ENCODE data around the gene ATP2A2.
"Not testable (repeated sequence)": the region's sequence is repeated elsewhere in the genome, so short reads cannot be mapped to it uniquely, and the experiment has no call there.

ATP2A2 gene

GRCh38 chr12:110301065-110301806 is 20.2 kb downstream of the ATP2A2 start:
- no peak for FAIRE-seq

- no peak for FAIRE-seq
Measured at GRCh38 chr12:110304061-110304551, 23.1 kb downstream of the ATP2A2 start.

DNA sequence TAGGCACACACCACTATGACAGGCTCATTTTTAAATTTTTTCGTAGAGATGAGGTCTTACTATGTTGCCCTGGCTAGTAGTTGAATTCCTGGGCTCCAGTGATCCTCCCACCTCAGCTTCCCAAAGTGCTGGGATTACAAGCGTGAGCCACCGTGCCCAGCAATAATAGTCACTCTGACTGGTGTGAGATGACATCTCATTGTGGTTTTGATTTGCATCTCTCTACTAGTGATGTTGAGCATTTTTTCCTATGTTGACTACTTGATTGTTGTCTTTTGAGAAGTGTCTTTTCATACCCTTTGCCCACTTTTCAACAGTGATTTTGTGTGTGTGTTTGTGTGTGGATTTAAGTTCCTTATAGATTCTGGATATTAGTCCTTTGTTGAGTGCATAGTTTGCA is 26.3 kb downstream of the ATP2A2 start:
- FAIRE-seq: no peak

DNA sequence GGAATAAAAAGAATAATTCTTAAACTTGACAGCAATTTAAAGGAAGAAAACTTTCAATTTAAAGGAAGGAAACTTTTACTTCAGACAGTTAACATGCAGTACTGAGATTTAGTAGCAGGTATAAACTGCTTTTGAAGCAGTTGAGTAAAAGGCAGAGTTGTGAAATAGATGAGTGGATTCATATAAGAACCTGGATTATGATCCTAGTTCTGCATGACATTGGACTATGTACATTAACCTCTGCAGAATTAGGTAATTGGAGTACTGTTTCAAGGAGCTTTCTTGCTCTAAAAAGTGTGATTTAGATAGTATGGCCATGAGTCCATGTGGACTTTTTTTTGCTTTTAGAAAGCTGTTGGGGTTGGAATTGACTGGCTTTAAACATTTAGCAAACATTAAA is 29.7 kb downstream of the ATP2A2 start:
- FAIRE-seq: no peak

DNA sequence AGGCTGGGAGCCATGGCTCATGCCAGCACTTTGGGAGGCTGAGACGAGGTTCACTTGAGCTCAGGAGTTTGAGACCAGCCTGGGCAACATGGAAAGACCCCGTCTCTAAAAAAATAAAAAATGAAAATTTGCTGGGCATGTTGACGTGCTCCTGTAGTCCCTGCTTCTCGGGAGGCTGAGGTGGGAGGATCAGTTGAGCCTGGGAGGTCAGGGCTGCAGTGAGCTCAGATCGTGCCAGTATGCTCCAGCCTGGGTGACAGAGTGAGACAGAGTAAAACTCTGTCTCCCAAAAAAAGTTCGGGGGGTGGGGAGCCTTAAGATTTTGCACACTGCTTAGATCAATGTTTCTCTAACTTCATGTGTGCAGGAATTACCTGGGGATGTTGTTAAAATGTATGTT is 30.9 kb downstream of the ATP2A2 start:
- no peak for FAIRE-seq

DNA sequence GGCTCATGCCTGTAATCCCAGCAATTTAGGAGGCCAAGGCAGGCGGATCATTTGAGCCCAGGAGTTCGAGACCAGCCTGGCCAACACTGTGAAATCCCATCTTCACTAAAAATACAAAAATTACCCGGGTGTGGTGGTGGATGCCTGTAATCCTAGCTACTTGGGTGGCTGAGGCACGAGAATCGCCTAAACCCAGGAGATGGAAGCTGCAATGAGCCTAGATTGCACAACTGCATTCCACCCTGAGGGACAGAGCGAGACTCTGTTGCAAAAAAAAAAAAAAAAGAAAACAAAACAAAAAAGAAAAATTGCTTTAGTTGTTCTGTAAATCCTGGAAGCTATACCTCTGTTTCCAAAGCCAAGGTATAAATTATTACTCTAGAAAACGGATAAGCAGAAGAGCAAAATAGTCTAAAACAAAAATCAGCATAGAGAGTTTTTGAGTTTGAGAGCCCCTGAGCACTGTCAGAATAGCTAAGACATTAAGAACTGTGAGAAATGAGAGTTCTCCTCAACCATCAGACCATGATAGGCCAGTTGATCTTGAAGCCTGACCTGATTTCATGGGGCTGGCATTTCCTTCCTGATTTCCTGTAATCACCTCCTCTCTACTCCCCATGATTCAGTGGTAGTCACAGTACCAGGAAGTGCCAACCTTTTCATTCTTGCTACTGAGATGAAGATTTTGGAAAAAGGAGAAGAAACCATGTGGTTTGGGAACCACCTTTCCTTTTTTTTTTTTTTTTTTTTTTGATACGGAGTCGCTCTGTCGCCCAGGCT is 31.7 kb downstream of the ATP2A2 start:
- FAIRE-seq: no peak

DNA sequence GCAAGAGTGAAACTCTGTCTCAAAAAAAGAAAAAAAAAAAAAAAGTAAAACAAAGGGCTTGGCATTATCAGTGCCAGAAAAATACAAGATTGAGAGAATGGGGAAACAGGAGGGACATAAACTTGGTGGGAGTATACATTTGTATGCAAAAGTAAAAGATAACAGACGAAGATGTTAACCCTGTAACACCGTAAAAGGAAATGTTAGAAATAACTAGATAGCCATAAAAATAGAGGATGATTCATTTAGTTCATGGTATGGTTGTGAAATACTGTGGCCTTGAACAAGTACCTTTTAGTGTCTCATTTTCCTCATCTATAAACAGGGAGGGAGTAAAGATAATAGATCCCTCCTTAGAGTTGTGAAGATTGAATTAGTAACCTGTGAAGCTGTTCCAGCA is 33.3 kb downstream of the ATP2A2 start:
- FAIRE-seq: no peak

GRCh38 chr12:110316861-110317260 is 35.8 kb downstream of the ATP2A2 start:
- no peak for FAIRE-seq

GRCh38 chr12:110317911-110318310 is 36.9 kb downstream of the ATP2A2 start:
- FAIRE-seq: no peak

DNA sequence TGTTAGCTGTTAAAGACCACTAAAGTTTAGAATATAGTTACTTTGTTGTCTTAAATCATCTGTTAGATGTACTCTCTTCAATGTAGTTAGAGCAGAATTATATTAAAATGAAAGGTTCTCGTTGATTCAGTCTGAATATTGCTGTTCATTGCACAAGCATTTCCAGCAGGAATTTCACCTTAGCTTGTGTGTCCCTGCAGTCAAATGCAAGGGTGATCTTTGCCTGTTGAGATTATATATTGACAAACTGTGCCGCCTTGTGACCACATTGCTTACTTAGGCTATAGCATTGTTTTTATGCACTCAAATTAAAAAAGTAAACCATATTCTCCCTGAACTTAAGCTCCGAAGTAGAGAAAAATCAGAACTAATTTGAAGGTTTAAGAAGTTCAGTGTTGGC is 39.5 kb downstream of the ATP2A2 start:
- no peak for FAIRE-seq

GRCh38 chr12:110329710-110330109 is 48.7 kb downstream of the ATP2A2 start:
- no peak for FAIRE-seq

DNA sequence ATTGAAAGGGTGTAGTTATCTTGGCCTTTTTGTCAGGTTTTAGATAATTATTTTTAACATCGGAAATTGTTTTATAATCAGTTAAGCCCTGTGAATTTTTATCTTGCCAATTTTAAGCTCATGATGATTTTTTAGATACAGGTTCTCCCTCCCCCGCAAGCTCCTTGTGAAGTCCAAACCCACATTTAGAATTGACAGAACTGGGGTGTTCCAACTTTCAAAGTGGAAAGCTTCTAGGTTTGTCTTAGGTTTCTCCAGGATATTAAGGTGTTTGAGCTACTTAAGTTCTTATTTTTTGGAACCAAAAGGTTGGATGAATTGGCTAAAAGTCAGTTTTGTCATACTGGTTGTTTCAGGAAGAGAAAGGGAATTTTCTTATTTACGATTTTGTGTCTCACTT is 49.1 kb downstream of the ATP2A2 start:
- no peak for FAIRE-seq

- no peak for FAIRE-seq
Measured at GRCh38 chr12:110330544-110330943, 49.5 kb downstream of the ATP2A2 start.

GRCh38 chr12:110333201-110333600 is 52.2 kb downstream of the ATP2A2 start:
- FAIRE-seq: no peak

DNA sequence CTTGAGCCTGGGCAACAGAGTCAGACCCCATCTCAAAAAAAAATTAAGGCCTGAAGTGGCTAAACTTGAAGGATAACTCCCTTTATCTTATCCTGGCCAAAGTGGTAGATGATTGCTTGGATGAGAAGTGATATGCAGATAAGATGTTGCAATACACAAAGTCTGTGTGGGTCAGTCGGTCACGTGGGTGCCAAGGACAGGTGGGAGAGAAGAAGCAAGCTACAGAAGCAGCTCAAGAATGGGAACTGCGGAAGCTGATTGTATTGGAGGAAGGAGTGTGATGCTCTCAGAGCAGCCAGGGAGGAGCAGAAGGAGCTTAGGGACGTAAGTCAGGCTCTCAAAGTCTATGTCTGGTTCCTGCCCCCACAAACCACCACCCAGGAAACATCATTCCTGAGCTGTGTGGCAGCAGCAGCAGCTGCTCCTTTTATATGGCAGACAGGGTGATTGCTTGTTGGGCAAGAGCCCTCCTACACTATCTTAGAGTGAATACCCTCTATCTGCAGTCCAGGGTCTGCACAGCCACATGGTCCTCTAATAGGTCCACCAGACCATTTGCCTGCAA is 54.5 kb downstream of the ATP2A2 start:
- no peak for FAIRE-seq

- no peak for FAIRE-seq
Measured at GRCh38 chr12:110337912-110338710, 57.1 kb downstream of the ATP2A2 start.

DNA sequence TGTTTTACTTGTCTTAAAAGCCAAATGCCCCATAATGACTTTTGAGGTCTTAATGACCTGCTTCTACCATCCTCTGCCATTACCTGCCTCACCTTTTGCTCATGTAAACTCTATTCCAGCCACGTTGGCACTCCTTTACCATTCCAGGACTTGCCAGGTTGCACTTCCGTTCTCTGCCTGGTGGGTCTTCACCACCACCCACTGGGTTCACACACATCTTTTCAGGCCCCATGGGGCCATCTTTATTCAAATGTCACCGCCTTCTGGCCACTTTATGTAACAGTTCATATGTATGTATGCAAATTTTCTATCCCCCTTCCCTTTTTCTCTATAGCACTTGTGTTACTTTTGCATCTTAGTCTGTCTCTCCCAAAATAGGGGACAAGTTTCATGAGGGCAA is 57.7 kb downstream of the ATP2A2 start:
- no peak for FAIRE-seq

GRCh38 chr12:110339184-110339952 is 58.3 kb downstream of the ATP2A2 start:
- no peak for FAIRE-seq

DNA sequence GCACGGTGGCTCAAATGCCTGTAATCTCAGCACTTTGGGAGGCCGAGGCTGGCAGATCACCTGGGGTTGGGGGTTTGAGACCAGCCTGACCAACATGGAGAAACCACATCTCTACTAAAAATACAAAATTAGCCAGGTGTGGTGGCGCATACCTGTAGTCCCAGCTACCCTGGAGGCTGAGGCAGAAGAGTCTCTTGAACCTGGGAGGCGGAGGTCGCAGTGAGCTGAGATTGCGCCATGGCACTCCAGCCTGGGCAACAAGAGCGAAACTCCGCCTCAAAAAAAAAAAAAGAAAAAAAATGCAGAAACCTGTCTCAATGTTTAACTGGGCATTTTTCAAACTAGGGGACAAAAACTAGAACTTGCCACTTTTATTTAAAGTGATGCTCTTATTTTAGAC is 59.2 kb downstream of the ATP2A2 start:
- not testable (repeated sequence) for FAIRE-seq

- FAIRE-seq: no peak
Measured at GRCh38 chr12:110340706-110341105, 59.7 kb downstream of the ATP2A2 start.

GRCh38 chr12:110342157-110342556 is 61.1 kb downstream of the ATP2A2 start:
- FAIRE-seq: no peak

DNA sequence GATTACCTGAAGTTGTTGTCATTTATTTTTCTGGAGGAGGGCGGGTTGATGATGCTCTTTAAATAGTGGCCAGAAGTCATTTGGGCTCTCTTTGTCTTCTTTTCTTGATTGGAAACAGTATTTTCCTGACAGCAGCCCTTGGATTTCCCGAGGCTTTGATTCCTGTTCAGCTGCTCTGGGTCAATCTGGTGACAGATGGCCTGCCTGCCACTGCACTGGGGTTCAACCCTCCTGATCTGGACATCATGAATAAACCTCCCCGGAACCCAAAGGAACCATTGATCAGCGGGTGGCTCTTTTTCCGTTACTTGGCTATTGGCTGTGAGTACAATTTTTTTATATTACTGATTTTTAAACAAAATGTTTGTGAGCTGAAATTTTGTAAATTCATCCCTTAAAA is 62.1 kb downstream of the ATP2A2 start:
- FAIRE-seq: no peak
